ENCODE measurements around the gene HES3.

Gene HES3

GRCh38 chr1:6287431-6287886, 43.5 kb downstream of the HES3 start:
- Histone ChIP-seq H3K36me3 (no peaks in the 10 kb centered on the region), H3K9me3 (no peaks in the 10 kb centered on the region), H3K4me3 (ENCODE audit: low read depth in 1 of 2, low read length in 1 of 2) (no peak overlapping the region), H3K27ac (no peak overlapping the region), H3K27me3 (no peaks in the 10 kb centered on the region), H3K4me1 (ENCODE audit: control insufficient read depth in 1 of 2, insufficient read depth in 1 of 2, low read depth in 1 of 2, low read length in 1 of 2) (no peaks in the 10 kb centered on the region)
- TF ChIP-seq, protein P1, sequence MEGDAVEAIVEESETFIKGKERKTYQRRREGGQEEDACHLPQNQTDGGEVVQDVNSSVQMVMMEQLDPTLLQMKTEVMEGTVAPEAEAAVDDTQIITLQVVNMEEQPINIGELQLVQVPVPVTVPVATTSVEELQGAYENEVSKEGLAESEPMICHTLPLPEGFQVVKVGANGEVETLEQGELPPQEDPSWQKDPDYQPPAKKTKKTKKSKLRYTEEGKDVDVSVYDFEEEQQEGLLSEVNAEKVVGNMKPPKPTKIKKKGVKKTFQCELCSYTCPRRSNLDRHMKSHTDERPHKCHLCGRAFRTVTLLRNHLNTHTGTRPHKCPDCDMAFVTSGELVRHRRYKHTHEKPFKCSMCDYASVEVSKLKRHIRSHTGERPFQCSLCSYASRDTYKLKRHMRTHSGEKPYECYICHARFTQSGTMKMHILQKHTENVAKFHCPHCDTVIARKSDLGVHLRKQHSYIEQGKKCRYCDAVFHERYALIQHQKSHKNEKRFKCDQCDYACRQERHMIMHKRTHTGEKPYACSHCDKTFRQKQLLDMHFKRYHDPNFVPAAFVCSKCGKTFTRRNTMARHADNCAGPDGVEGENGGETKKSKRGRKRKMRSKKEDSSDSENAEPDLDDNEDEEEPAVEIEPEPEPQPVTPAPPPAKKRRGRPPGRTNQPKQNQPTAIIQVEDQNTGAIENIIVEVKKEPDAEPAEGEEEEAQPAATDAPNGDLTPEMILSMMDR (IDR thresholded peaks at IDR 0.05) = no peak

GRCh38 chr1:6288026-6288425, 44.0 kb downstream of the HES3 start:
- Histone ChIP-seq H3K4me1 (ENCODE audit: control insufficient read depth in 1 of 2, insufficient read depth in 1 of 2, low read depth in 1 of 2, low read length in 1 of 2) (no peaks in the 10 kb centered on the region), H3K9me3 (no peaks in the 10 kb centered on the region), H3K4me3 (ENCODE audit: low read depth in 1 of 2, low read length in 1 of 2) (no peak overlapping the region), H3K27ac (no peak overlapping the region), H3K36me3 (no peaks in the 10 kb centered on the region), H3K27me3 (no peaks in the 10 kb centered on the region)
- TF ChIP-seq, protein P1 (IDR thresholded peaks at IDR 0.05) = no peak

- Histone ChIP-seq H3K27me3 (no peaks in the 10 kb centered on the region), H3K4me3 (ENCODE audit: low read depth in 1 of 2, low read length in 1 of 2) (no peak overlapping the region), H3K9me3 (no peaks in the 10 kb centered on the region), H3K36me3 (no peaks in the 10 kb centered on the region), H3K4me1 (ENCODE audit: control insufficient read depth in 1 of 2, insufficient read depth in 1 of 2, low read depth in 1 of 2, low read length in 1 of 2) (no peaks in the 10 kb centered on the region), H3K27ac (no peak overlapping the region)
- TF ChIP-seq, protein P1 (IDR thresholded peaks at IDR 0.05) = no peak
Measured at GRCh38 chr1:6288665-6289064, 44.7 kb downstream of the HES3 start.

GRCh38 chr1:6292102-6292501, 48.1 kb downstream of the HES3 start:
- TF ChIP-seq, protein P1 (IDR thresholded peaks at IDR 0.05) = no peak
- Histone ChIP-seq H3K4me3 (ENCODE audit: low read depth in 1 of 2, low read length in 1 of 2) (no peak overlapping the region), H3K27ac (no peak overlapping the region), H3K27me3 (no peaks in the 10 kb centered on the region), H3K9me3 (no peaks in the 10 kb centered on the region), H3K4me1 (ENCODE audit: control insufficient read depth in 1 of 2, insufficient read depth in 1 of 2, low read depth in 1 of 2, low read length in 1 of 2) (no peaks in the 10 kb centered on the region), H3K36me3 (no peaks in the 10 kb centered on the region)

DNA sequence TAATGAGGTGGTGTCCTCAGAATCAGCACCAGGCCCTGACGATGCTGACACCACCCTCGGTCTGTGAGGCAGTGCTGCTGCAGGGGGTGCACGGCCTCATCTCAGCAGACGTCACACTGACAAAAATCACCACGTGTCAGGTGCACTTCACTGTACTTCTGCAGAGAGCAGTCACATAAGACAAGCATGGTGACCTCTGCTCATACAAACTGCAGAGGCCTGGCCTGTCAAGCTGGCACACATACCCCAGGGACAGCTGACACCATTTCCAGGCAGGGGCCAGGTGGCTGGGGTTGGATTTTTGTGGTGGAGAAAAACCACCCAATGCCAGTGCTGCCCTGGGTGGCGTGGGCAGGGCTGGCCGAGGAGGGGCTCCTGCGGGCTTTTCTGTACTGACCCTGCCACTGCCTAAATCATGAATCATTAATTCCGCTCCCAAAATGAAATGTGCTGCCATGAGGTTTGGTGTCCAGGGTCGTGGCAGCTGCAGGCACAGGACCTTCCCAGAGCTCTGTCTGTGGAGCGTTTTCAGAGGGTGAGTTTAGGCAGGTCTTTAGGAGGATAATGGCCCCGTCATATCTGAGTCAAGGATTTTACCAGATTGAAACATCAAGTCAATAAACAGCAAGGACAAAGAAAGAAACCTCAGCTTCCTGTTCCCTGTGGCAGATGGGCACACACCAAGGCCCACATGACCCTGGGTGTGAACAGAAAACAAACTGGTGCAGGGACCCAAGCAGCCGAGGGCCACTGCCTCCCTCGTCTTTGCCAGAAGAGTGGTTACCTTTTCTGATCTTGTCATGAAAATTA, 50.3 kb downstream of the HES3 start:
- no peak overlapping the region for H3K4me3 ChIP-seq (ENCODE audit: low read depth in 1 of 2, low read length in 1 of 2)
- H3K27me3 ChIP-seq = no peaks in the 10 kb centered on the region
- H3K9me3 ChIP-seq = no peaks in the 10 kb centered on the region
- no peak overlapping the region for H3K27ac ChIP-seq
- H3K36me3 ChIP-seq = no peaks in the 10 kb centered on the region
- no peaks in the 10 kb centered on the region for H3K4me1 ChIP-seq (ENCODE audit: control insufficient read depth in 1 of 2, insufficient read depth in 1 of 2, low read depth in 1 of 2, low read length in 1 of 2)
- TF ChIP-seq, protein P1 (IDR thresholded peaks at IDR 0.05) = no peak
